ENCODE results near the gene PPP2R3B. TPM values are rescaled to one million over a fixed set of nuclear protein-coding genes. Genes with fewer than 3 reads are reported as not detected.

Gene PPP2R3B
- total and polyA plus RNA-seq, 2 of the 13 experiments (the other 11 are each of a cell fraction or from before 2014, with no cell fraction given): 17.0 to 21.4 TPM

DNA sequence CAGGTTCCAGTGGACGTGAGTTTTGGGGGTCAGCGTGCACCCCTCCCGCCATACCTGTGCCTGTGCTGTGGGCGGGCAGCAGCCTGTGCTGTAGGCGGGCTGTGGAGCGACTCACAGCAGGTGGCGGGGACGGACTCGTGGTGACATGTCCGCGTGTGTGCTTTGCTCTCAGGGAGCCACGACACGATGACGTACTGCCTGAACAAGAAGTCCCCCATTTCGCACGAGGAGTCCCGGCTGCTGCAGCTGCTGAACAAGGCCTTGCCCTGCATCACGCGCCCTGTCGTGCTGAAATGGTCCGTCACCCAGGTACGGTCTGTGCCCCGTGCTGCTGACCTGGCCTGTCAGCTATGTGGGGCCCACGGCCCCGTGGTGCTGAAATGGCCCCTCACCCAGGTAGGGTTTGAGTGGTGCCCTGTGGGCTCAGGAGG lies 98.1 kb downstream of the PPP2R3B start:
- WGBS (ENCODE audit: low lambda C conversion rate): 100% methylated on average over 17 of the region's 25 CpGs
- Histone ChIP-seq H3K36me3 (replicated peaks in 1 of 2; ENCODE audit: control insufficient read depth in 1 of 2, insufficient read depth in 2 of 2, low read length in 2 of 2) (peaks cover 44 to 76% of the 10 kb centered on the region in 2 experiments), H3K9ac (ENCODE audit: insufficient read depth, low read depth, low read length) (no peak overlapping the region), H3K9me3 (ENCODE audit: low read length) (no peaks in the 10 kb centered on the region), H3K27ac (ENCODE audit: extremely low read length, insufficient read depth, low read length) (no peak overlapping the region), H3K4me3 (replicated peaks in 1 of 3; ENCODE audit: insufficient read depth in 1 of 3, low read depth in 2 of 3, low read length in 3 of 3) (no peak overlapping the region), H3K27me3 (ENCODE audit: control insufficient read depth in 1 of 2, insufficient read depth in 2 of 2, low read length in 2 of 2) (no peaks in the 10 kb centered on the region), H3K4me1 (ENCODE audit: insufficient read depth, low read length) (peaks cover 20% of the 10 kb centered on the region; the same call in 1 of the 2 replicates), H3K4me2 (ENCODE audit: low read depth, low read length) (no peak overlapping the region), H3K79me2 (ENCODE audit: insufficient read depth, low read length) (peaks cover 21% of the 10 kb centered on the region), H4K20me1 (ENCODE audit: insufficient read depth, low read length) (peaks cover 57% of the 10 kb centered on the region), H2AFZ (ENCODE audit: low read length) (no peak overlapping the region)
- POLR2A ChIA-PET: no interaction called here
- FAIRE-seq (no peak), DNase-seq (ENCODE audit: low spot score) (no peak), ATAC-seq (no peak)
- intact Hi-C loops (cut with micrococcal nuclease; ENCODE audit: unreplicated experiment): no loop called here
- in situ Hi-C loops (cut with HindIII; ENCODE audit: extremely low pct_ligation_motif_present, low pct_unique_long_range_greater_than_20kb): no loop called here
- TF ChIP-seq RERE (CRISPR knock-in tag; IDR thresholded peaks at IDR 0.05; ENCODE audit: low read depth): no peak
- TF ChIP-seq ZBTB34 (CRISPR knock-in tag; IDR thresholded peaks at IDR 0.05): no peak
- no peak for TF ChIP-seq ZNF773 (CRISPR knock-in tag; IDR thresholded peaks at IDR 0.05; ENCODE audit: borderline replicate concordance)
- TF ChIP-seq RXRA (CRISPR knock-in tag; IDR thresholded peaks at IDR 0.05): no peak
- TF ChIP-seq, protein P1, sequence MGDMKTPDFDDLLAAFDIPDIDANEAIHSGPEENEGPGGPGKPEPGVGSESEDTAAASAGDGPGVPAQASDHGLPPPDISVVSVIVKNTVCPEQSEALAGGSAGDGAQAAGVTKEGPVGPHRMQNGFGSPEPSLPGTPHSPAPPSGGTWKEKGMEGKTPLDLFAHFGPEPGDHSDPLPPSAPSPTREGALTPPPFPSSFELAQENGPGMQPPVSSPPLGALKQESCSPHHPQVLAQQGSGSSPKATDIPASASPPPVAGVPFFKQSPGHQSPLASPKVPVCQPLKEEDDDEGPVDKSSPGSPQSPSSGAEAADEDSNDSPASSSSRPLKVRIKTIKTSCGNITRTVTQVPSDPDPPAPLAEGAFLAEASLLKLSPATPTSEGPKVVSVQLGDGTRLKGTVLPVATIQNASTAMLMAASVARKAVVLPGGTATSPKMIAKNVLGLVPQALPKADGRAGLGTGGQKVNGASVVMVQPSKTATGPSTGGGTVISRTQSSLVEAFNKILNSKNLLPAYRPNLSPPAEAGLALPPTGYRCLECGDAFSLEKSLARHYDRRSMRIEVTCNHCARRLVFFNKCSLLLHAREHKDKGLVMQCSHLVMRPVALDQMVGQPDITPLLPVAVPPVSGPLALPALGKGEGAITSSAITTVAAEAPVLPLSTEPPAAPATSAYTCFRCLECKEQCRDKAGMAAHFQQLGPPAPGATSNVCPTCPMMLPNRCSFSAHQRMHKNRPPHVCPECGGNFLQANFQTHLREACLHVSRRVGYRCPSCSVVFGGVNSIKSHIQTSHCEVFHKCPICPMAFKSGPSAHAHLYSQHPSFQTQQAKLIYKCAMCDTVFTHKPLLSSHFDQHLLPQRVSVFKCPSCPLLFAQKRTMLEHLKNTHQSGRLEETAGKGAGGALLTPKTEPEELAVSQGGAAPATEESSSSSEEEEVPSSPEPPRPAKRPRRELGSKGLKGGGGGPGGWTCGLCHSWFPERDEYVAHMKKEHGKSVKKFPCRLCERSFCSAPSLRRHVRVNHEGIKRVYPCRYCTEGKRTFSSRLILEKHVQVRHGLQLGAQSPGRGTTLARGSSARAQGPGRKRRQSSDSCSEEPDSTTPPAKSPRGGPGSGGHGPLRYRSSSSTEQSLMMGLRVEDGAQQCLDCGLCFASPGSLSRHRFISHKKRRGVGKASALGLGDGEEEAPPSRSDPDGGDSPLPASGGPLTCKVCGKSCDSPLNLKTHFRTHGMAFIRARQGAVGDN (CRISPR knock-in tag; IDR thresholded peaks at IDR 0.05): peak; percentile 22
- no peak for TF ChIP-seq FOXJ3 (CRISPR knock-in tag; IDR thresholded peaks at IDR 0.05; ENCODE audit: borderline replicate concordance)
- no peak for TF ChIP-seq FOXK1 (CRISPR knock-in tag; IDR thresholded peaks at IDR 0.05; ENCODE audit: borderline replicate concordance, low read depth)
- TF ChIP-seq ZNF83 (CRISPR knock-in tag; IDR thresholded peaks at IDR 0.05; ENCODE audit: borderline replicate concordance): no peak
- TF ChIP-seq ZBTB38 (CRISPR knock-in tag; IDR thresholded peaks at IDR 0.05): peak; percentile 41; the same call in 1 of the 2 replicates
- TF ChIP-seq IRX3 (CRISPR knock-in tag; IDR thresholded peaks at IDR 0.05; ENCODE audit: borderline replicate concordance, low read depth): no peak
- TF ChIP-seq POLR2G (IDR thresholded peaks at IDR 0.05; ENCODE audit: low read depth, low read length): peak; percentile 39; the same call in 1 of the 2 replicates
- peak; percentile 85 for TF ChIP-seq RBFOX2 (IDR thresholded peaks at IDR 0.05; ENCODE audit: low read depth, low read length)
- TF ChIP-seq AGO2 (optimal IDR thresholded peaks at IDR 0.05; ENCODE audit: low read depth, low read length): peak; percentile 87
- TF ChIP-seq HNRNPL (IDR thresholded peaks at IDR 0.05; ENCODE audit: low read depth, low read length): 0 out of 2 replicates have a peak, but pooled peaks have one; percentile 27
- BruUV-seq (replicated peaks): no TSS peak
- CTCF ChIA-PET (ENCODE audit: low intra/inter-chr PET ratio, low total read pairs): no interaction called here

All from HepG2 (cell line).